WI38 (cell line): ENCODE data around the gene ZDHHC3.

Experiments
- H3K4me3 ChIP-seq: 2 replicates; pipeline ENCODE4 v1.5.1; 2011; ENCODE audit warnings: low read depth, mild to moderate bottlenecking, control low read depth, low read length
- CTCF ChIP-seq: IDR thresholded peaks from 2 replicates; pipeline ENCODE4 v1.5.1; 2012; ENCODE audit warnings: low read depth, mild to moderate bottlenecking, control low read depth, low read length

Gene ZDHHC3

GRCh38 chr3:44905446-44906157, 70.4 kb downstream of the ZDHHC3 start:
- H3K4me3 ChIP-seq: no peak overlapping the region
- no peak for TF ChIP-seq CTCF

GRCh38 chr3:44903751-44904150, 72.2 kb downstream of the ZDHHC3 start:
- no peak for TF ChIP-seq CTCF
- H3K4me3 ChIP-seq: no peak overlapping the region

- TF ChIP-seq CTCF: no peak
- H3K4me3 ChIP-seq: no peak overlapping the region
Measured at GRCh38 chr3:44903314-44903713, 72.7 kb downstream of the ZDHHC3 start.

- H3K4me3 ChIP-seq: no peak overlapping the region
Measured at GRCh38 chr3:44902628-44903027, 73.3 kb downstream of the ZDHHC3 start.

GRCh38 chr3:44899683-44900367, 76.1 kb downstream of the ZDHHC3 start:
- no peak overlapping the region for H3K4me3 ChIP-seq
- TF ChIP-seq CTCF: no peak

More at GRCh38 chr3:44902628-44903027, 73.3 kb downstream of the ZDHHC3 start:
- no peak for TF ChIP-seq CTCF

GRCh38 chr3:44896440-44896839, 79.5 kb downstream of the ZDHHC3 start:
- H3K4me3 ChIP-seq: no peak overlapping the region
- no peak for TF ChIP-seq CTCF

- H3K4me3 ChIP-seq: no peak overlapping the region
Measured at GRCh38 chr3:44894485-44894884, 81.5 kb downstream of the ZDHHC3 start.

More at GRCh38 chr3:44894485-44894884, 81.5 kb downstream of the ZDHHC3 start:
- no peak for TF ChIP-seq CTCF
